Measurements from ENCODE around the gene SLC17A7.

Gene SLC17A7

GRCh38 chr19:49432141-49433073 is 8.9 kb downstream of the SLC17A7 start:
- no peak overlapping the region for H3K4me3 ChIP-seq (replicated peaks; ENCODE audit: low read depth, low read length)
- no peak for TF ChIP-seq CTCF (IDR thresholded peaks at IDR 0.05; ENCODE audit: low read depth, low read length, missing control alignments)
- DNase-seq (ENCODE audit: extremely low read depth, low read depth): no peak

GRCh38 chr19:49431330-49431749 is 10.0 kb downstream of the SLC17A7 start:
- no peak for DNase-seq (ENCODE audit: extremely low read depth, low read depth)
- H3K4me3 ChIP-seq (replicated peaks; ENCODE audit: low read depth, low read length): no peak overlapping the region
- no peak for TF ChIP-seq CTCF (IDR thresholded peaks at IDR 0.05; ENCODE audit: low read depth, low read length, missing control alignments)

GRCh38 chr19:49430678-49431329 is 10.5 kb downstream of the SLC17A7 start:
- no peak overlapping the region for H3K4me3 ChIP-seq (replicated peaks; ENCODE audit: low read depth, low read length)
- TF ChIP-seq CTCF (IDR thresholded peaks at IDR 0.05; ENCODE audit: low read depth, low read length, missing control alignments): peak; percentile 35
- DNase-seq (ENCODE audit: extremely low read depth, low read depth): no peak

- no peak overlapping the region for H3K4me3 ChIP-seq (replicated peaks; ENCODE audit: low read depth, low read length)
- TF ChIP-seq CTCF (IDR thresholded peaks at IDR 0.05; ENCODE audit: low read depth, low read length, missing control alignments): no peak
- DNase-seq (ENCODE audit: extremely low read depth, low read depth): no peak
These were observed 11.1 kb downstream of the SLC17A7 start for GRCh38 chr19:49430172-49430677.

- TF ChIP-seq CTCF (IDR thresholded peaks at IDR 0.05; ENCODE audit: low read depth, low read length, missing control alignments): no peak
- H3K4me3 ChIP-seq (replicated peaks; ENCODE audit: low read depth, low read length): no peak overlapping the region
- no peak for DNase-seq (ENCODE audit: extremely low read depth, low read depth)
These were observed 12.5 kb downstream of the SLC17A7 start for GRCh38 chr19:49428547-49429451.

- no peak for DNase-seq (ENCODE audit: extremely low read depth, low read depth)
- TF ChIP-seq CTCF (IDR thresholded peaks at IDR 0.05; ENCODE audit: low read depth, low read length, missing control alignments): no peak
- H3K4me3 ChIP-seq (replicated peaks; ENCODE audit: low read depth, low read length): no peak overlapping the region
These were observed 13.3 kb downstream of the SLC17A7 start for GRCh38 chr19:49427855-49428546.
